ENCODE measurements around the gene ZFAND6.

ZFAND6 gene

GRCh38 chr15:80173022-80173759 lies 113.7 kb downstream of the ZFAND6 start:
- no peaks in the 10 kb centered on the region for H3K4me1 ChIP-seq (ENCODE audit: control insufficient read depth in 1 of 2, insufficient read depth in 2 of 2, low read length in 2 of 2)
- no peak overlapping the region for H3K27ac ChIP-seq (ENCODE audit: low read length)
- no peak overlapping the region for H3K4me3 ChIP-seq (ENCODE audit: low read depth in 1 of 2, low read length in 2 of 2)
- H3K36me3 ChIP-seq (ENCODE audit: control insufficient read depth in 1 of 2, insufficient read depth in 2 of 2, low read length in 2 of 2) = peaks cover 0 to 20% of the 10 kb centered on the region in 2 donors
- no peaks in the 10 kb centered on the region for H3K9me3 ChIP-seq (ENCODE audit: control insufficient read depth in 1 of 2, low read length in 2 of 2)
- no peaks in the 10 kb centered on the region for H3K27me3 ChIP-seq (ENCODE audit: low read depth, low read length)

- Histone ChIP-seq H3K4me1 (ENCODE audit: control insufficient read depth in 1 of 2, insufficient read depth in 2 of 2, low read length in 2 of 2) (no peaks in the 10 kb centered on the region), H3K9me3 (ENCODE audit: control insufficient read depth in 1 of 2, low read length in 2 of 2) (no peaks in the 10 kb centered on the region), H3K36me3 (ENCODE audit: control insufficient read depth in 1 of 2, insufficient read depth in 2 of 2, low read length in 2 of 2) (peaks cover 0 to 20% of the 10 kb centered on the region in 2 donors), H3K27me3 (ENCODE audit: low read depth, low read length) (no peaks in the 10 kb centered on the region), H3K4me3 (ENCODE audit: low read depth in 1 of 2, low read length in 2 of 2) (no peak overlapping the region), H3K27ac (ENCODE audit: low read length) (no peak overlapping the region)
Observed at GRCh38 chr15:80174017-80174746, 114.7 kb downstream of the ZFAND6 start.

DNA sequence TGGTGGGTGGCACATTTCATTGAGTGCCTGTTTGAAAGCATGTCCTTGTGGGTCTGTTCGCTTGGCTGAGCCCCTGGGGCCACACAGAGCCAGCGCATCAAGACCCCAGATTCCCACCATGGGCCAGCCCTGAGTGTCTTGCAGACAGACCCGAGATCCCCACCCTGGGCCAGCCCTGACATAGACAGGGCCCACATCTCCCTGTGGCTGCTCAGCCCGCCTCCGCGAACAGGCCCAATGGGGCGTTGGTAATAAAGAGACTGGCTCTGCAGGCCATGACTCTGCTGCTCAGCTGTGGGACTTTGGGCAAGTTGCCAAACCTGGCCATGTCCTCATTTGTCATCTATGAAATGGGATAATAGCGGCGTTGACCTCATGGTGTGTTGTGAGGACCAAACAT lies 116.0 kb downstream of the ZFAND6 start:
- no peak overlapping the region for H3K4me3 ChIP-seq (ENCODE audit: low read depth in 1 of 2, low read length in 2 of 2)
- peaks cover 2 to 24% of the 10 kb centered on the region in 2 donors for H3K36me3 ChIP-seq (ENCODE audit: control insufficient read depth in 1 of 2, insufficient read depth in 2 of 2, low read length in 2 of 2)
- H3K9me3 ChIP-seq (ENCODE audit: control insufficient read depth in 1 of 2, low read length in 2 of 2) = no peaks in the 10 kb centered on the region
- H3K27me3 ChIP-seq (ENCODE audit: low read depth, low read length) = no peaks in the 10 kb centered on the region
- no peaks in the 10 kb centered on the region for H3K4me1 ChIP-seq (ENCODE audit: control insufficient read depth in 1 of 2, insufficient read depth in 2 of 2, low read length in 2 of 2)
- H3K27ac ChIP-seq (ENCODE audit: low read length) = no peak overlapping the region

GRCh38 chr15:80176443-80176842 lies 117.0 kb downstream of the ZFAND6 start:
- no peaks in the 10 kb centered on the region for H3K9me3 ChIP-seq (ENCODE audit: control insufficient read depth in 1 of 2, low read length in 2 of 2)
- no peak overlapping the region for H3K4me3 ChIP-seq (ENCODE audit: low read depth in 1 of 2, low read length in 2 of 2)
- H3K27ac ChIP-seq (ENCODE audit: low read length) = no peak overlapping the region
- no peaks in the 10 kb centered on the region for H3K27me3 ChIP-seq (ENCODE audit: low read depth, low read length)
- H3K4me1 ChIP-seq (ENCODE audit: control insufficient read depth in 1 of 2, insufficient read depth in 2 of 2, low read length in 2 of 2) = no peaks in the 10 kb centered on the region
- peaks cover 11 to 34% of the 10 kb centered on the region in 2 donors for H3K36me3 ChIP-seq (ENCODE audit: control insufficient read depth in 1 of 2, insufficient read depth in 2 of 2, low read length in 2 of 2)

DNA sequence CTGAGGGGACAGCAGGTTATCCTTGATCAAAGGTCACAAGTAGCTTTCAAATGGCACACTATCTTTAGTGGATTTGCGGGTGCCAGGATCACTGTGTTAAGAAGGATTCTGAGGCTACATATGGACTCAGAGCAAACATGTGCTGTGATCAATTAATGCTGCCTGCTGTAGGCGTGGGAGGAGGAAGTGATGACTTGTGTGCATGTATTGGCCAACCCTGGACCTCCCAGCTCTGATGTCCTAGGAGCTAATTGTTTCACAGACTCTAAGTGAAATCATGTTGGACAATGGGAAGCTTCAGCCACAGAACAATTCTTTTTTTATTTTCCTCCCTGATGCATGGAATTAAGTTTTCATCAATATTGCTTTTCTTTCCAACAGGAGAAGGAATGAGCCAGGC lies 117.7 kb downstream of the ZFAND6 start:
- Histone ChIP-seq H3K4me3 (ENCODE audit: low read depth in 1 of 2, low read length in 2 of 2) (no peak overlapping the region), H3K9me3 (ENCODE audit: control insufficient read depth in 1 of 2, low read length in 2 of 2) (no peaks in the 10 kb centered on the region), H3K27me3 (ENCODE audit: low read depth, low read length) (no peaks in the 10 kb centered on the region), H3K4me1 (ENCODE audit: control insufficient read depth in 1 of 2, insufficient read depth in 2 of 2, low read length in 2 of 2) (no peaks in the 10 kb centered on the region), H3K27ac (ENCODE audit: low read length) (no peak overlapping the region), H3K36me3 (ENCODE audit: control insufficient read depth in 1 of 2, insufficient read depth in 2 of 2, low read length in 2 of 2) (peaks cover 11 to 36% of the 10 kb centered on the region in 2 donors)

- H3K9me3 ChIP-seq (ENCODE audit: control insufficient read depth in 1 of 2, low read length in 2 of 2) = no peaks in the 10 kb centered on the region
- H3K27ac ChIP-seq (ENCODE audit: low read length) = no peak overlapping the region
- H3K27me3 ChIP-seq (ENCODE audit: low read depth, low read length) = no peaks in the 10 kb centered on the region
- H3K4me1 ChIP-seq (ENCODE audit: control insufficient read depth in 1 of 2, insufficient read depth in 2 of 2, low read length in 2 of 2) = no peaks in the 10 kb centered on the region
- peaks cover 11 to 41% of the 10 kb centered on the region in 2 donors for H3K36me3 ChIP-seq (ENCODE audit: control insufficient read depth in 1 of 2, insufficient read depth in 2 of 2, low read length in 2 of 2)
- H3K4me3 ChIP-seq (ENCODE audit: low read depth in 1 of 2, low read length in 2 of 2) = no peak overlapping the region
Observed at GRCh38 chr15:80179025-80179759, 119.7 kb downstream of the ZFAND6 start.

GRCh38 chr15:80179935-80180334 lies 120.5 kb downstream of the ZFAND6 start:
- no peak overlapping the region for H3K4me3 ChIP-seq (ENCODE audit: low read depth in 1 of 2, low read length in 2 of 2)
- no peaks in the 10 kb centered on the region for H3K4me1 ChIP-seq (ENCODE audit: control insufficient read depth in 1 of 2, insufficient read depth in 2 of 2, low read length in 2 of 2)
- no peak overlapping the region for H3K27ac ChIP-seq (ENCODE audit: low read length)
- peaks cover 11 to 43% of the 10 kb centered on the region in 2 donors for H3K36me3 ChIP-seq (ENCODE audit: control insufficient read depth in 1 of 2, insufficient read depth in 2 of 2, low read length in 2 of 2)
- no peaks in the 10 kb centered on the region for H3K9me3 ChIP-seq (ENCODE audit: control insufficient read depth in 1 of 2, low read length in 2 of 2)
- H3K27me3 ChIP-seq (ENCODE audit: low read depth, low read length) = no peaks in the 10 kb centered on the region

DNA sequence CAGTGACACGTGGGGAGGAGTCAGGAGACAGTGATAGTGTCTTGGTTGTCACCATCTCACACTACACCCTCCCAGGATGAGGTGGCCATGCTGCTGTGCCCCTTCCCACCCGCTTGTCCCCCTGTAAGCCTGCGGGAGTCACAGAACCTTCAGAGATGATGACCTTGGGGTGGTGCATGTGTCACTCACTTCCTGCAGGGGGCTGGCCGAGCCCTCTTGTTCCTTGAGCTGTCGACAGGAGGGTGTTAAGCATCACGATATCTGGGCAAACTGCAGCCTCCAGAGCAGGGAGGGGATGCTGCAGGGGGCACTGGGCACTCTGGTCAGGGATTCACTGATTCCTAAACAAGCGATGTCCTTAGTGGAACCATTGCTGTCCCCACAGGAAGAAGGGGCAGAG lies 121.0 kb downstream of the ZFAND6 start:
- no peak overlapping the region for H3K27ac ChIP-seq (ENCODE audit: low read length)
- H3K4me3 ChIP-seq (ENCODE audit: low read depth in 1 of 2, low read length in 2 of 2) = no peak overlapping the region
- no peaks in the 10 kb centered on the region for H3K4me1 ChIP-seq (ENCODE audit: control insufficient read depth in 1 of 2, insufficient read depth in 2 of 2, low read length in 2 of 2)
- no peaks in the 10 kb centered on the region for H3K27me3 ChIP-seq (ENCODE audit: low read depth, low read length)
- H3K36me3 ChIP-seq (ENCODE audit: control insufficient read depth in 1 of 2, insufficient read depth in 2 of 2, low read length in 2 of 2) = peaks cover 11 to 46% of the 10 kb centered on the region in 2 donors
- no peaks in the 10 kb centered on the region for H3K9me3 ChIP-seq (ENCODE audit: control insufficient read depth in 1 of 2, low read length in 2 of 2)

GRCh38 chr15:80180986-80181385 lies 121.5 kb downstream of the ZFAND6 start:
- H3K4me3 ChIP-seq (ENCODE audit: low read depth in 1 of 2, low read length in 2 of 2) = no peak overlapping the region
- H3K9me3 ChIP-seq (ENCODE audit: control insufficient read depth in 1 of 2, low read length in 2 of 2) = no peaks in the 10 kb centered on the region
- no peaks in the 10 kb centered on the region for H3K27me3 ChIP-seq (ENCODE audit: low read depth, low read length)
- H3K4me1 ChIP-seq (ENCODE audit: control insufficient read depth in 1 of 2, insufficient read depth in 2 of 2, low read length in 2 of 2) = no peaks in the 10 kb centered on the region
- peaks cover 12 to 51% of the 10 kb centered on the region in 2 donors for H3K36me3 ChIP-seq (ENCODE audit: control insufficient read depth in 1 of 2, insufficient read depth in 2 of 2, low read length in 2 of 2)
- H3K27ac ChIP-seq (ENCODE audit: low read length) = no peak overlapping the region

DNA sequence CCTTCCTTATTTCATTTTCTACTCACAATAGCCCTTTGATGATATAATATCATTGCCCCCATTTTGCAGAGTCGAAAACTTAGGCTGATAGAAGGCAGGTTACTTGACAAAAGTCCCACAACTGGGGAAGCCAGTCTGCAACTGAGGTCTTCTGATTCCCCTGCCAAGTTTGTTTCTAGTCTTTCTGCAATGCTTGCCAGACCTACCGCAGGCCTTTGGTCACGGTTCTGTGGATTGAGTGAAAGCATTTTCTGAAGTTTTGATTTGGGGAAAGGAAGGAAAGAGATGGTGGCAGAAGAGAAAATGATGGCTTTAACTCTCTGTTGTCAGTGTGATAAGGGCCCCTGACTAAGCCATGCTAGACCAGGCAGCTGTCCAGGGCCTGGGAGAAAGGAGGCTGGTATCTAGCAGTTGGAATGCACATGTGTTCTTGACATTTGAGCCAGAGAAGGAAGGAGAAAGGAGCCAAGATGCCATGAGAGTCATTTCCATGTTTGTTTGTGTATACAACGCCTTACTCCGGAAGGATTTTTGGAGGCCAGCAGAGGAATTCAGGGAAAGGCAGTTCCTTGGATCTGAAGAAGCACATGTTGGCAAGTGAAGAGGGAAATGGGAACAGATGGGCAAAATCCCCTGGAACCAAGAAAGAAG lies 123.3 kb downstream of the ZFAND6 start:
- no peak overlapping the region for H3K4me3 ChIP-seq (ENCODE audit: low read depth in 1 of 2, low read length in 2 of 2)
- H3K4me1 ChIP-seq (ENCODE audit: control insufficient read depth in 1 of 2, insufficient read depth in 2 of 2, low read length in 2 of 2) = no peaks in the 10 kb centered on the region
- no peaks in the 10 kb centered on the region for H3K27me3 ChIP-seq (ENCODE audit: low read depth, low read length)
- no peaks in the 10 kb centered on the region for H3K9me3 ChIP-seq (ENCODE audit: control insufficient read depth in 1 of 2, low read length in 2 of 2)
- peaks cover 28 to 62% of the 10 kb centered on the region in 2 donors for H3K36me3 ChIP-seq (ENCODE audit: control insufficient read depth in 1 of 2, insufficient read depth in 2 of 2, low read length in 2 of 2)
- H3K27ac ChIP-seq (ENCODE audit: low read length) = no peak overlapping the region

DNA sequence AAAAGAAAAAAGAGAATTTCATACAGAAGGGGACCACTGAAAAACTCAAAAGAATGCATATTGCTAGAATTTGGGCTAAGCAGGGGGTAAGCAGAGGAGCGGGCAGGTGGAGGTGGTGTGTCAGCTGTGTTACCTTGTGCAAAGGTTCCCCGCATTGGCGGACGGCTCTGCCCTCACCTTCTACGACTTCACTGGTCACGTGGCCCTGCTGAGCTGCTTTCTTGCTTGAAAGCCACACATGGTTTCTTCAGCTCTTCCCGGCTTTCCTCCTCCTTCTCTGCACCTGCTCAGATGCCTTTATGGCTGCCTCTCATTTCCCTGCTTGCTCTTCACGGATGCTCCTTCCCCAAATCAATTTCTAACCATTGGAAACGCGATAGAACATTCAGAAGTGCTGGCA lies 123.8 kb downstream of the ZFAND6 start:
- Histone ChIP-seq H3K4me3 (ENCODE audit: low read depth in 1 of 2, low read length in 2 of 2) (no peak overlapping the region), H3K27ac (ENCODE audit: low read length) (no peak overlapping the region), H3K4me1 (ENCODE audit: control insufficient read depth in 1 of 2, insufficient read depth in 2 of 2, low read length in 2 of 2) (no peaks in the 10 kb centered on the region), H3K9me3 (ENCODE audit: control insufficient read depth in 1 of 2, low read length in 2 of 2) (no peaks in the 10 kb centered on the region), H3K36me3 (ENCODE audit: control insufficient read depth in 1 of 2, insufficient read depth in 2 of 2, low read length in 2 of 2) (peaks cover 28 to 66% of the 10 kb centered on the region in 2 donors), H3K27me3 (ENCODE audit: low read depth, low read length) (no peaks in the 10 kb centered on the region)
